HG02884 (cell line): ENCODE data around the gene LMCD1.

ENCODE experiments used
- ATAC-seq: cut with Tn5 transposase; IDR thresholded peaks from one replicate; pipeline ENCODE4 v1.9.1; 2021; ENCODE audit warnings: mild to moderate bottlenecking, moderate library complexity; ENCODE audit not compliant: unreplicated experiment

The LMCD1 gene

GRCh38 chr3:8608041-8608790, 106.6 kb downstream of the LMCD1 start:
- ATAC-seq = no peak

GRCh38 chr3:8608791-8609467, 107.3 kb downstream of the LMCD1 start:
- ATAC-seq = no peak

- no peak for ATAC-seq
Measured at GRCh38 chr3:8610951-8611350, 109.3 kb downstream of the LMCD1 start.

- ATAC-seq = no peak
Measured at GRCh38 chr3:8617921-8618320, 116.3 kb downstream of the LMCD1 start.

GRCh38 chr3:8618950-8619349, 117.3 kb downstream of the LMCD1 start:
- ATAC-seq = no peak

GRCh38 chr3:8619548-8619947, 117.9 kb downstream of the LMCD1 start:
- ATAC-seq = no peak

GRCh38 chr3:8621141-8621540, 119.5 kb downstream of the LMCD1 start:
- ATAC-seq = no peak

GRCh38 chr3:8621872-8622271, 120.2 kb downstream of the LMCD1 start:
- no peak for ATAC-seq

GRCh38 chr3:8622873-8623691, 121.5 kb downstream of the LMCD1 start:
- peak; percentile 92 for ATAC-seq

GRCh38 chr3:8623741-8624140, 122.1 kb downstream of the LMCD1 start:
- ATAC-seq = no peak
